Lower leg skin (tissue), 4 donors: Measurements from ENCODE around the gene CCDC142. TPM values are rescaled to one million over a fixed set of nuclear protein-coding genes. Genes with fewer than 3 reads are reported as not detected.

ENCODE experiments used
- DNase-seq, 2 donors: peaks; one replicate each; pipeline ENCODE4 v3.0.0-alpha.2; 2019; ENCODE audit warnings: low spot score in 2 of 2
- H3K4me3 ChIP-seq: fragments of 200-600 bp; sonication (generic); 2 replicates; pipeline ENCODE4 v1.5.1; 2017; ENCODE audit warnings: mild to moderate bottlenecking, low read depth; ENCODE audit not compliant: poor library complexity, severe bottlenecking
- POLR2A ChIP-seq, 2 donors: fragments of 450-650 bp; IDR thresholded peaks; one replicate each; pipeline ENCODE4 v1.6.1; 2016 to 2017; ENCODE audit warnings: antibody characterized with exemption in 2 of 2, mild to moderate bottlenecking in 1 of 2, moderate library complexity in 1 of 2
- whole genome bisulfite sequencing, 2 donors: methylation state at CpG; one replicate each; pipeline ENCODE4 v1.1.5; 2018; 5-methylcytosine and 5-hydroxymethylcytosine counted together
- intact Hi-C: fragments of 100-400 bp; cut with DNase I; formaldehyde crosslinking; loops from one replicate; pipeline ENCODE4 v1.15.0; 2023; ENCODE audit warnings: low total_unique reads
- total RNA-seq, 4 donors: library from RNA; depleted of rRNA; stranded (reverse); fragments of >200 nt; gene quantifications; one replicate each; pipeline ENCODE4 v1.1.0, GENCODE V29; 2016
- TF ChIP-seq, protein P1 (sequence below), 3 donors: fragments of 450-650 bp; IDR thresholded peaks; one replicate each; pipeline ENCODE4 v1.5.1; 2016; ENCODE audit warnings: antibody characterized with exemption in 3 of 3, mild to moderate bottlenecking in 3 of 3, moderate library complexity in 2 of 3

The CCDC142 gene
- total RNA-seq, 4 donors from 2014 or later: 11.7 to 16.1 (median 13.4) TPM

DNA sequence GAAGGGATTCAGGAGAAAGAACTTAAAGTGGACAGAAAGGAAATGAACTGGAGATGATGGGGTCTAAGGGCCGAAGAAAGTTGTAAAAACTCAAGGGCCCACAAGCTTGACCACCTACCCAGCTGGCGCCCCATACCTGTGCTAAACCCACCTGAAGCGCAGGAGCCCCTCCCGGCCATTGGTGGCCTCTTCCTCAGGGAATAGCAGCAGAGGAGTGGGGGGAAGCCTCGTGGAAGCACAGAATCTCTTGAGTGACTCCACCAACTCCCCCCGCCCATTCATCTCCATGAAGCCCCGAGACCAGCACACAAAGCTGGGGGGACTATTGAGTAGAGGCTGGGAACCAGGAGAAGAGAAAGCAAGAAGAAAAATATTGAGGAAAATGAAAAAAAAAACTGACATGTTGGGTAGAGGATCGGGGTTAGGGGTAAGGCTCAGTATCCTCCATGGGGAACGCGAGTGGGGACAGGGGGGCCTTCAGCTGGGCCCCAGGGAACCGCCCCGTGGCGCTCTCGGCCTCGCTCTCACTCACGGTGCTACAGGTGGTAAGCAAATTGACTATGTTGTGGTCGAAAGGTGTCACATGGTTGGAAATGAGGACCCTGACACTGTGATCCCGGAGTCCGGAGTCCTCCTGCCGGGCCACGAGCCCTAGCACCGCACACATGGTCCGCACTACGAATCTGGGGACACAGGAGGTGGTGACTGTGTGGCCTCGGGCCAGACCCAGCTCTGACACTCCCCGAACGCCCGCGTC lies 46.0 kb upstream of the CCDC142 start:
- no peak for DNase-seq
- intact Hi-C loops: no loop called here
- H3K4me3 ChIP-seq: peak overlapping the region; percentile 85
- 15 to 20% methylated on average over 24 to 29 of the region's 29 CpGs for WGBS, 2 donors
- TF ChIP-seq, protein P1, sequence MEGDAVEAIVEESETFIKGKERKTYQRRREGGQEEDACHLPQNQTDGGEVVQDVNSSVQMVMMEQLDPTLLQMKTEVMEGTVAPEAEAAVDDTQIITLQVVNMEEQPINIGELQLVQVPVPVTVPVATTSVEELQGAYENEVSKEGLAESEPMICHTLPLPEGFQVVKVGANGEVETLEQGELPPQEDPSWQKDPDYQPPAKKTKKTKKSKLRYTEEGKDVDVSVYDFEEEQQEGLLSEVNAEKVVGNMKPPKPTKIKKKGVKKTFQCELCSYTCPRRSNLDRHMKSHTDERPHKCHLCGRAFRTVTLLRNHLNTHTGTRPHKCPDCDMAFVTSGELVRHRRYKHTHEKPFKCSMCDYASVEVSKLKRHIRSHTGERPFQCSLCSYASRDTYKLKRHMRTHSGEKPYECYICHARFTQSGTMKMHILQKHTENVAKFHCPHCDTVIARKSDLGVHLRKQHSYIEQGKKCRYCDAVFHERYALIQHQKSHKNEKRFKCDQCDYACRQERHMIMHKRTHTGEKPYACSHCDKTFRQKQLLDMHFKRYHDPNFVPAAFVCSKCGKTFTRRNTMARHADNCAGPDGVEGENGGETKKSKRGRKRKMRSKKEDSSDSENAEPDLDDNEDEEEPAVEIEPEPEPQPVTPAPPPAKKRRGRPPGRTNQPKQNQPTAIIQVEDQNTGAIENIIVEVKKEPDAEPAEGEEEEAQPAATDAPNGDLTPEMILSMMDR (IDR thresholded peaks at IDR 0.05): no peak
- no peak for TF ChIP-seq POLR2A (IDR thresholded peaks at IDR 0.05)

DNA sequence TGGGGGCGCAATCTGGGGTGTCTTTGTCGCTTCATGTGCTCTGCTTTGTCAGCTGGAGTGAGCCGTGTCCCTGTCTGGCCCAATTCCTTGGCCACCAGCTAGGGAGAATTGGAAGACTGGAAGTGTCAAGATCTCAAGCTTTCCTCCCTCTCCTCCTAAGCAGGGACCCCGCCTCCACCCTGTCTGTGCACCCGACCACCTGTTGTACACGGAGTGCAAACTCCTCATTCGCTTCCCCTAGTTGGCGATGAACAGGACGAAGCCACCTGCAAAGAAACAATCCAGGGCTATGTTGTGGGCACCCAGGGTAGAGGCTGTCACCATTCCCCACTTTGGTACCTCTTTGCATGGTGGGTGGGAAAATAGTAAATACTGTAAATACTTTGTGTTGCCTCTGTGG lies 44.9 kb upstream of the CCDC142 start:
- intact Hi-C loops: no loop called here
- no peak for DNase-seq
- no peak for TF ChIP-seq POLR2A (IDR thresholded peaks at IDR 0.05)
- TF ChIP-seq, protein P1 (IDR thresholded peaks at IDR 0.05): no peak
- no peak overlapping the region for H3K4me3 ChIP-seq
- 94 to 96% methylated on average over 9 of the region's 9 CpGs for WGBS, 2 donors

DNA sequence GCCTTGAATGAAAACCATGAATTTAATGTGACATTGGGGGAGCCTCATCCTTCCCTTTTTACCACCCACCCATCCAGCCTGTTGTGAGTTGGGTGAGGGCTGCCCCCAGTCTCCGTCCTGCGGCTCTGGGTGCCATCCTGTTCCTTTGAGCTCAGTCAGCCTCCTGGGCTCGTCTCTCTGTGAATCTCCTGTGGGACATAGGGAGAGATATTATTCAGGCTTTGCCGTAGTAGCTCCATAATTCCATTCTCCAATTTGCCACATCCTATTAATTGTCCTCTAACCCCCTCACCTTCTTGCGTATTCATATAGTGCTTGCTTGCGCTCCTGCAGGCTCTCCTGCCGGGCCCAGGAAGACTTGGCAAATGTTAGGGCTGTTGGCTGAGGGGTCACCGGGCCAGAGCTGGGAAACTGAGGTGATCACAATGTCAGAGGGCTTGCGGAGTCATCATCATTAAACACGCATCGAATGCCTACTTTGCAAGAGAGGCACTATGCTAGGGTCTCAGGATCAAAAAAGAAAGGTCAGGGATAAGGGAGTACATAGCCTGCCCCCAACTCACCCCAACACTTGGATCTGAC lies 43.9 kb upstream of the CCDC142 start:
- intact Hi-C loops: no loop called here
- DNase-seq: peak in 1 of 2 donors; percentile 56
- TF ChIP-seq, protein P1 (IDR thresholded peaks at IDR 0.05): no peak
- TF ChIP-seq POLR2A (IDR thresholded peaks at IDR 0.05): no peak
- 96 to 99% methylated on average over 11 of the region's 11 CpGs for WGBS, 2 donors
- no peak overlapping the region for H3K4me3 ChIP-seq

DNA sequence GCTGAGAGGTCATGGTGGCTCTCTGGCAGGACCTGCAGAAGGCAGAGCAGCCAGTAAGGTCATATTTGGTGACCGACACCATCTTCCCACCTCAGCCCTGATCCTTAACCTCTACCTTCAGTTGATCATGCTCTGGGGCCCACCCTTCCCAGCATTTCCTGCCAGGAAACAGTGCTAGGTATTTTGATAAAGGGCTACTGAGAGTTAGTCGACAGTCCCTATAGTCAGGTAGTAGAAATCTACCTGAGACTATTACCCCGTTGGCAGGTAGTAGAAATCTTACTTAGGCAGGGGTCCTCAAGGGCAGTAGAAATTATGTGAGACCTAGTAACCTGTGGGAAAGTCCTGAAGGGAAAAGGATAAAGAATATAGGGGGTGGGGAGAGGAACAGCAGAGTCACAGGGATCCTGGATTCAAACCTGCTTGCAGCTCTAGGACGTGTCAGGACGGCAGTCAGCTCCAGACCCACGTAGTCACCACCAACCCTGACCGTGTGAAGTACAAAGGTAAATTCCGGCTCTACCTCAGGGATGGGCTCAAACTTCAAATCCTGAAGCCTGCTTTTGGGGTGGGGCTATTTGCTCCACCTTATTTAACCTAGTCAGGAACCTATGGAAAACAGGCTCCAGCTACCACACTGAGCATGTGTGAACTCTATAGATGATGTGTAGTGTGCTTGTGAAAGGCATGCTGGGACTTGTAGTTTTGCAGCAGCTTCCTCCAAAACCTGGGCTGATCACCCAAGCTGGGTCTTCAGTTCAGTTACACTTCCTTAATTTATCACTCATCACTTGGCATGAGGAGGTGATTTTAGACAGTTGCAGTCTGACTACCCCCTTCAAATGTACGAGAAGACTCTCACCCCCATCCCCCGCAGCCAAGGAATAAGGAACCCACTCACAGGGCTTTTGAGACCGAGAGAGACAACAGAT lies 43.2 kb upstream of the CCDC142 start, which contains the start of gene DQX1:
DQX1 (minus strand) TSS at position 515 of the 932 bp plus-strand sequence; CDS start at position 13, 502 bp downstream.
- peak in 1 of 2 donors; percentile 60 for DNase-seq
- intact Hi-C loops: no loop called here
- TF ChIP-seq, protein P1 (IDR thresholded peaks at IDR 0.05): no peak
- TF ChIP-seq POLR2A (IDR thresholded peaks at IDR 0.05): no peak
- H3K4me3 ChIP-seq: no peak within 1 kb of the TSS
- 69 to 73% methylated on average over 11 of the region's 11 CpGs for WGBS, 2 donors

DNA sequence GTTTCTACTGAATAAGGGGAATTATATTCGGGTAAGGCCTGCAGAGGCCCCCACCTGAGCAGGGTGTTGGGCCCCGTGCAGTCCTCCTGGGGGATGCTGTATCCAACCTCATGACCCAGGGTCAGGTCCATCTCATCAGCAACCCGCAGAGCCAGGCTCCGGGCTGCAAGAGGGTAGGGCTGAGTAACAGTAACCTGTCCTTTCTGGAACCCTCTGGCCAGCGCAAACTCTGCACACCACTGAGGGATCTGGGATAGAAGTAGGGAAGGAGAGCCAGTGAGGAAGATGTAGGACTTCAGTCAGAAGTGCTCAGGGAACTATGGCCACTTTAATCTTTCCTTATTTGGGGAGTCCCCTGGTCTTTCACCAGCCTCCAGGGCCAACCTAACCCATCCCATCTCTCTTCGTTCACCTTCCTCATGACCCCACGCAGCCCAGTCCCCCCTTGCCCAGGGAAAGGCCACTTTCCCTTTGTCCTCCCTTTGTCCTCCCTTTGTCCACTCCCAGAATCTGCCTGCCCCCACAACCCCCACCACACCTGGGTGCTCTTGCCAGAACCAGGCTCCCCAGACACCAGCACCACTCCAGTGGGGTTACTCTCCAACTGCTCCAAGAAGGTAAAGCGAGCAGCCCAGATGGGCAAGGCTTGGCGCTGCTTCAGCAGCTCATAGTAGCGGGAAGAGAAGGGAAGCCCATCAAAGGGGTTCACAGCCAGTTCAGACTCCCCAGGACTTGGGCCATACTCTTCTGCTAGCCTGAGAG lies 42.3 kb upstream of the CCDC142 start:
- no peak overlapping the region for H3K4me3 ChIP-seq
- 88 to 91% methylated on average over 10 of the region's 10 CpGs for WGBS, 2 donors
- peak in 1 of 2 donors; percentile 77 for DNase-seq
- TF ChIP-seq, protein P1 (IDR thresholded peaks at IDR 0.05): no peak
- TF ChIP-seq POLR2A (IDR thresholded peaks at IDR 0.05): no peak
- intact Hi-C loops: no loop called here
